Activated naive CD4-positive, alpha-beta T cell treated with anti-CD3 and anti-CD28 coated beads, Interleukin-2, amount 10 ng/mL, durations not matched to agents 7 days and 5 days (primary cell): ENCODE results near the gene ZNF684.

Experiments used
- CTCF ChIA-PET: fragments of 350-600 bp; sonication (Branson Sonifier 250); formaldehyde crosslinking; loops from one replicate; lab custom pipeline; 2021; ENCODE audit warnings: antibody characterized with exemption; lab: Charles Lee
- DNase-seq: peaks from one replicate; pipeline ENCODE4 v3.0.0-alpha.2; 2020
- H3K27ac Mint-ChIP-seq: one replicate; pipeline ENCODE4 v1.8.0; 2021; ENCODE audit warnings: mild to moderate bottlenecking, moderate library complexity, mixed read lengths
- H3K27me3 Mint-ChIP-seq: one replicate; pipeline ENCODE4 v1.8.0; 2021; ENCODE audit warnings: mild to moderate bottlenecking, mixed read lengths
- H3K36me3 Mint-ChIP-seq: one replicate; pipeline ENCODE4 v1.8.0; 2021; ENCODE audit warnings: mixed read lengths
- H3K4me1 Mint-ChIP-seq: one replicate; pipeline ENCODE4 v1.8.0; 2021; ENCODE audit warnings: mixed read lengths
- H3K4me3 Mint-ChIP-seq: one replicate; pipeline ENCODE4 v1.8.0; 2021; ENCODE audit warnings: mild to moderate bottlenecking, moderate library complexity, mixed read lengths
- H3K9me3 Mint-ChIP-seq: one replicate; pipeline ENCODE4 v1.8.0; 2021; ENCODE audit warnings: mixed read lengths

ZNF684 gene

GRCh38 chr1:40593449-40594186, 62.2 kb downstream of the ZNF684 start:
- Mint-ChIP-seq H3K36me3 (no peaks in the 10 kb centered on the region), H3K4me3 (no peak overlapping the region), H3K4me1 (peaks cover 11% of the 10 kb centered on the region), H3K9me3 (no peaks in the 10 kb centered on the region), H3K27me3 (peaks cover 22% of the 10 kb centered on the region), H3K27ac (no peak overlapping the region)
- CTCF ChIA-PET: interaction anchor here (1.1 to 1.5 kb wide), 4 partner anchors 76 to 357 kb away, joined by 3 to 5 read pairs (median 4); no protein-coding TSS in a partner anchor
- DNase-seq: no peak

- DNase-seq: no peak
- Mint-ChIP-seq H3K27ac (no peak overlapping the region), H3K9me3 (no peaks in the 10 kb centered on the region), H3K27me3 (peaks cover 25% of the 10 kb centered on the region), H3K36me3 (no peaks in the 10 kb centered on the region), H3K4me3 (no peak overlapping the region), H3K4me1 (peaks cover 11% of the 10 kb centered on the region)
- CTCF ChIA-PET: interaction anchor here (1.1 to 1.5 kb wide), 4 partner anchors 75 to 356 kb away, joined by 3 to 5 read pairs (median 4); no protein-coding TSS in a partner anchor
Measured at GRCh38 chr1:40594187-40594531, 62.7 kb downstream of the ZNF684 start.

DNA sequence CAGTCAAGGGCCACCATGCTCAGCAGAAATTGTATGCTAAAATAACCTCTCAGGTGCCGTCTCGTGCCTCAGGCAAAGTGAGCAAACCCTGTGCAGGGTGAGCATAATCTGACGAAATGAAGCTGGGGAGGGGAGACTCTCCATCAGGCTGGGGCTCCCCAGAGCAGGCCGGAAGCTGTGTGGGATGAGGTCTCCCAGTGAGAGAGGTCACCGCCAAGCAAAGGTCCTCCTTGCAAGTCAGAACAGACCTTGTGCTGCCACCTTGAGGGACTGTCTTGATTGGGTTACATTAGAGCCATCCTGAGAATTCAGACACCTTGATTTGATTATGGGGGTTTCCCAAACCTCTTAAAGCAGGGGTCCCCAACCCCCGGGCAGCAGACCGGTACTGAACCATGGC, 64.2 kb downstream of the ZNF684 start:
- Mint-ChIP-seq H3K36me3 (no peaks in the 10 kb centered on the region), H3K27ac (no peak overlapping the region), H3K9me3 (no peaks in the 10 kb centered on the region), H3K4me1 (peaks cover 11% of the 10 kb centered on the region), H3K4me3 (no peak overlapping the region), H3K27me3 (peaks cover 28% of the 10 kb centered on the region)
- CTCF ChIA-PET: interaction anchor here (1.4 kb wide), 1 partner anchor 63 kb away, joined by 4 read pairs; no protein-coding TSS in a partner anchor
- DNase-seq: no peak
